Measurements from ENCODE around the gene CCL17.

DNA sequence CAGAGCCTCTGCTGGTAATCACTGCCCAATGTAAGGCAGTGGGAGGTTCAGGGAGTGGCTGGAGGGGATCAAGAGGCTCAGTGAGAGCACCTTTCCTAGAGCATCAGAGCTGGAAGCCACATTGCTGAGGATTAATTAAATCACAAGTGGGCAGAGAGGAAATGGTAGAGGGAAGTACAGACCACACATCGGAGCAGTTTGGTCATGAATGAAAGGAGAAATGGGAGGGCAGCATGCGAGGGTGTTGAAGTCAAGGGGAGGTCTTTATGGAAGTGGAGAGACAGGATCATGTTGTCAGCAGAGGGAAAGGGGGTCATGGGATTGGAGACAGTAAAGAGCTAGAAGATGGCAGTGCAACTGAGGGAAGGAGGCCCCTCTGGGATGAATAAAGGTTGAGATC is 2.3 kb downstream of the CCL17 start:
- TF ChIP-seq, protein P1, sequence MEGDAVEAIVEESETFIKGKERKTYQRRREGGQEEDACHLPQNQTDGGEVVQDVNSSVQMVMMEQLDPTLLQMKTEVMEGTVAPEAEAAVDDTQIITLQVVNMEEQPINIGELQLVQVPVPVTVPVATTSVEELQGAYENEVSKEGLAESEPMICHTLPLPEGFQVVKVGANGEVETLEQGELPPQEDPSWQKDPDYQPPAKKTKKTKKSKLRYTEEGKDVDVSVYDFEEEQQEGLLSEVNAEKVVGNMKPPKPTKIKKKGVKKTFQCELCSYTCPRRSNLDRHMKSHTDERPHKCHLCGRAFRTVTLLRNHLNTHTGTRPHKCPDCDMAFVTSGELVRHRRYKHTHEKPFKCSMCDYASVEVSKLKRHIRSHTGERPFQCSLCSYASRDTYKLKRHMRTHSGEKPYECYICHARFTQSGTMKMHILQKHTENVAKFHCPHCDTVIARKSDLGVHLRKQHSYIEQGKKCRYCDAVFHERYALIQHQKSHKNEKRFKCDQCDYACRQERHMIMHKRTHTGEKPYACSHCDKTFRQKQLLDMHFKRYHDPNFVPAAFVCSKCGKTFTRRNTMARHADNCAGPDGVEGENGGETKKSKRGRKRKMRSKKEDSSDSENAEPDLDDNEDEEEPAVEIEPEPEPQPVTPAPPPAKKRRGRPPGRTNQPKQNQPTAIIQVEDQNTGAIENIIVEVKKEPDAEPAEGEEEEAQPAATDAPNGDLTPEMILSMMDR (conservative IDR thresholded peaks at IDR 0.05; ENCODE audit: low read length), result no peak
- TF ChIP-seq EZH2phosphoT487 (IDR thresholded peaks at IDR 0.05; ENCODE audit: borderline replicate concordance, low read depth, low read length), result no peak

Measured in OCI-LY7 (cell line).